ENCODE measurements around the gene KLHL5.

- TF ChIP-seq CTCF (IDR thresholded peaks at IDR 0.05) (no peak), EZH2 (IDR thresholded peaks at IDR 0.05) (no peak)
Measured at GRCh38 chr4:39045827-39046221, 16.2 kb upstream of the KLHL5 start.

Measured in neural progenitor cell (in vitro differentiated cells).